ENCODE measurements around the gene FURIN.

GRCh38 chr15:90862964-90863778 is 5.2 kb upstream of the FURIN start:
- TF ChIP-seq CTCF (conservative IDR thresholded peaks at IDR 0.05 in 1 of 2, IDR thresholded peaks at IDR 0.05 in 1 of 2; ENCODE audit: low read depth in 1 of 2, low read length in 2 of 2) (no peak), EZH2 (IDR thresholded peaks at IDR 0.05; ENCODE audit: low read length, missing control alignments) (no peak)

Data from fibroblast of lung (primary cell).